GM18499 (cell line): Measurements from ENCODE around the gene GALNT9.
"Not testable (repeated sequence)": the region's sequence is repeated elsewhere in the genome, so short reads cannot be mapped to it uniquely, and the experiment has no call there.

Experiments used
- ATAC-seq: cut with Tn5 transposase; IDR thresholded peaks from one replicate; pipeline ENCODE4 v1.9.1; 2021; ENCODE audit warnings: moderate number of reproducible peaks; ENCODE audit not compliant: insufficient read depth, unreplicated experiment

GALNT9 gene

DNA sequence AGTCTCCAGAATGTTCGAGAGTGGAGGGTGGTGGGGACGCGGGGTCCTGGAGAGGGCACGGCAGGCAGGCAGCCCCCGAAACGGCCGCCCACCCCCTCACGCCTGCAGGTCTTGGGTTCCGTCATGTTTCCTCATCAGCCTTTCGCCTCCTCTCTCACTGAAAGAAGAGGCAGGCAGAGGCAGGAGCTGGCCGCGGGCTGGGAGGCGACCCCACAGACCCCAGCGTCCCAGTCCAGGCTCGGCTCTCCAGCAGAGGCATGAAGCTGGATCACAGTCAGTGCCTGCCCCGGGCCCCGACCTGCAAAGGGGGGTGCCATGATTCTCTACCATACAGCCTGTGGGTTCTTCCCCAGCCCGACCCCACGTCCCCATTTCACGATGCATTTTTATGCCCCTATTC, 13.4 kb downstream of the GALNT9 start:
- no peak for ATAC-seq

DNA sequence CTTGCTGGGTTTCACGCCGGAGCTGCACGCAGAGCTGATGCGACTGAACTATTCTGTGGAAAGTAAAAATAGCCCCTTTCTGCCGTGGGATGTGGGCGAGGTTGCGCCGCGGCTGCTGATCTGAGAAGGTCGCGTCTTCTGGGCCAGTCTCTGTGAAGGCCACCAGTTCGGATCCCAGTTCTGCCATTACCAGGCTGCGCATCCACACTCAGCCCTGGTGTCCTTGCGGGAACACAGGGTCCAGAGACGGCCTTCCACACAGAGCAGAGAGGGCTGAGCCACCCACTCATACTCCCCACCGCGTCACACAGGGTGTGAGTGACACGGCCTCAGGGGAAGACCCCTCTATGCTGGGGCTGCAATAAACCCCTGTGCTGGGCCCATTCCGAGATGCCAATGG, 13.9 kb downstream of the GALNT9 start:
- ATAC-seq: no peak

DNA sequence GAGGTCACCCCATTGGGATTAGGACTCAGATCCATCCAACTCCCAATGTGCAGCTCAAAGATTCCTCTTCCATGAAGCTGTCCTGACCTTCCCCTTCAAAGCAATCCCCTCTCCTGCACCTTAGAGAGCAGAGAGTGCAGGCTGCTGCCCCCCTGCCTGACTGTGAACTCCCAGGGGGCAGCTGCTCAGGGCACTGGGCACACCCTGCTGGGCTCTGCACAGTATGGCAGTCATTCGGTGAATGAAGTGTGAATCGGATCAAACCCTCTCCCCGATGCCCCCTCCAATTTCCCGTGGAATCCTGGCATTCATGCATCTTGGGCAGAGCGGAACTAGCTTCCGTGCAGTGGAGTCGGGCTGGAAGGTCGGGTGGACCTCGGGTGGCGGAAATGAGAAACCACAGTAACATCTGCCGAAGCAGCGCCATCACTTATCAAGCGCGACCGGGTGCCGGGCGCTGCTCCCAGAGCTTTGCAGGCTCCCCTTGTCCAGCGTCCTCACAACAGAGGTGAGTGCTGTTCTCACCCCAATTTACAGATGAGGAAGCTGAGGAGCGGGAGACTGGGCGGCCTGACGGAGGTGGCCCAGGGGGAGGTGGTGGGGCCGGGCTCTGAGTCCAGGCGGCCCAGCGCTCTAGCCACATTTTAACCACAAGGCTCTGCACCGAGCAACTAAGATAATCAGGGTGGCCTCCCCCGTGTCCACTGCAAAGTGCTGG, 14.7 kb downstream of the GALNT9 start:
- no peak for ATAC-seq

DNA sequence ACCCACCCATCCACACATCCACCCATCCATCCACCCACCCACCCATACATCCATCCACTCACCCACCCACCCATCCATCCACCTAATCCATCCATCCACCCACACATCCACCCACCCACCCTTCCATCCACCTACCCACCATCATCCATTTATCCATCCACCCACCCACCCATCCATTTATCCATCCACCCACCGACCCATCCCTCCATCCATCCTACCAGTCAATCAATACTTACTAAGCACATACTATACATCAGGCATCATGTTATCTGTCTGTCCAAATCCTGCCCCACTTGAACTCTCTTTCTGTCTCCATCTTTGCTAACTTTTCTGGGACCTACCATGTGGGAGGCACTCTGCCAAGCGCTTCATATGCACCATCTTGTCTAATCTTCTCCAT, 15.4 kb downstream of the GALNT9 start:
- ATAC-seq: no peak

DNA sequence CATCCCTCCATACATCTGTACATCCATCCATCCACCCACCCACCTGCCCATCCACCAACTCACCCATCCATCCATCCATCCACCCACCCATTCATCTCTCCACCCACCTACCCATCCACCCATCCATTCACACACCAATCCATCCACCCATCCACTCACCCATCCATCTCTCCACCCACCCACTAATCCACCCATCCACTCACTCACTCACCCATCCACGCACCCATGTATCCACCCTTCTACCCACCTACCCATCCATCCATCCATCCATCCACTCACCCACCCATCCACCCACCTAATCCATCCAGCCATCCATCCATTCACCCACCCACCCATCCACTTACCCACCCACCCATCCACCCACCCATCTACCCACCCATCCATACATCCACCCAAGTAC, 16.2 kb downstream of the GALNT9 start:
- no peak for ATAC-seq

DNA sequence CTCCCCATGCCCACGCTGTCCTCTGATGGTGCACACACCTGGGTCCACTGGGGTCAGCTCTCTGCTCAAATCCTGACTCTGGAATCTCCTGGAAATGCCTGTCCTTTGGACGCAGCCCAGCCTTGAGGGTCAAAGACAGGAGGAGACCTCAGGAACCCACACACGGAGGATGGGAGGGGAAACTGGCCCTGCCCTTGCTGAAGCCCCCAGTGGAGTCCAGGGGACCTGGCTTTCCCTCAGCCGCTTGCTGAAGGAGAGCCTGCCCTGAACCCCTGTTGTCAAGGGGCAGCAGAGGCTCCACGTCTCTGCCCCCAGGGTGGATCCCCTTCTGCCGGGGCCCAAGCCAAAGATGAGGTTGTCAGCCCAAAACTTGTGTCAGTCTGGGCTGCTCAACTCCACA, 16.9 kb downstream of the GALNT9 start:
- no peak for ATAC-seq

DNA sequence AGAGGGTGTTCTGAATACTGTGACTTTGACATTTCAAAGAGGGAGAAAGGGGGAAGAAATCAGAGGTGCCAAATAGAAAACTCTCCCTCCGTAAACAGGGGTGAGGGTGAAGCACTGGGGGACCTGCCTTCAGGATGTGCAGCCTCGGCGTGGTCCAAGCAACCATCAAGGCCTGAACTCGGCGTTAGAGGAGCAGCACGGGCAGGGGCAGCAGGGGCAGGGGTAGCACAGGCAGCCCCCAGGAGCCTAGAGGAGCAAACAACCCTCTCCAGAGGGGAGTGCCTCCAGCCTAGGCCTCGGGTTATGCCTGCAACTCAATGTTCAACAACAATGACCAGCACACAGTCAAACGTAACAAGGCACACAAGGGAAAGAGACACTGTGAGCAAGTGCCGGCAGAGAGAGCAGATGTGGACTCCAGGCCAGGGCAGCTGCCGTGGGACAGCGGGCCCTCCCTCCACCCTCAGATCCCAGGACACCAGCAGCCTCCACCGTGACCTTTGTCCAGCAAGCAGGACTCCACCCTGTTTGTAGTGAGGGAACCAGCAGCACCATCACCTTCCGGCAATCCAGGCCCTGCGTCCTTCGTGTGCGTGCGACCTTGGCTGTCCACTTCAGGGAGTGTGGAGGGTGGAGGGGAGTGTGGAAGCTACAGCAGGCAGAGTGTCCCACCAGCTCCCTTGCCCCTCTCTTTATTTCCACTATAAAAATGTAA, 18.0 kb downstream of the GALNT9 start:
- ATAC-seq: no peak

DNA sequence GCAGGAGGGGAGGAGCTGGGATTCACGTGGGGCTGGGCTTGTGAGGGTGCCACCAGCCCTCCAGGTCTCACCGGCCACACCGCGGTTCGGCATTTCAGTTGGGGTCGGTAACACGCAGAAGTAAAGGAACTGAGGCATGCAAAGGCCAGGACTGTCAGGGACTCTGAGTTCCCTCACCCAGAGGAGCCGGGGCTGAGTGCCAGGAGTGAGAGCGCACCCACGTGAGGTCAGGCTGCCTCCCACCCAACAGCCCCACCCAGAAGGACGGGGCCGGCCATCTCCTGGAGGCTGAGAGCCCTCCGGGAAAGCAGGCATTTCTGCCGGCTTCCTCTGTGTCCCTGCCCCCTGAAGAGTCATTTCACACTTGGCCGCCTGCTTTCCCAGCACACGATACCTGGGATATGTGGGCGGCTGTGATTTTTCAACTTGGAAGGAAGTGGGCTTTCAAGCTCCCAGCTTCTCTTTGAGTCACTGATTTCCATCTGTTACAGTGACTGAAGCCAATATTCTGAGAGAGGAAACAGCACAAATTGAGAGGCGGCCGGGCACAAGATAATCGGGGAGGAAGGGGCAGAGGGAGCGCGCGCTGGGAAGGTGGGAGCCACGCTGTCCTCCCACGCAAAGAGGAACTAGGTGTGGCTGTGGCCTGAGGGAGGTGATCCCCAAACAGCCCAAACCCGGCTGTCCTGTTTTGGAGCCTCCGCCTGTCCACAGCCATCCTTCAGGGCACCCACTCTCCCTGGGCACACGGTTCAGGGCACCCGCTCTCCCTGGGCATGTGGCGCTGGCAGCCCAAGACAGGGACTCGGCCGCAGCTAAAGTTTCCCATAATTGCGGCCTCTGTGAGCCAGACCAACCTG, 19.0 kb downstream of the GALNT9 start:
- no peak for ATAC-seq

DNA sequence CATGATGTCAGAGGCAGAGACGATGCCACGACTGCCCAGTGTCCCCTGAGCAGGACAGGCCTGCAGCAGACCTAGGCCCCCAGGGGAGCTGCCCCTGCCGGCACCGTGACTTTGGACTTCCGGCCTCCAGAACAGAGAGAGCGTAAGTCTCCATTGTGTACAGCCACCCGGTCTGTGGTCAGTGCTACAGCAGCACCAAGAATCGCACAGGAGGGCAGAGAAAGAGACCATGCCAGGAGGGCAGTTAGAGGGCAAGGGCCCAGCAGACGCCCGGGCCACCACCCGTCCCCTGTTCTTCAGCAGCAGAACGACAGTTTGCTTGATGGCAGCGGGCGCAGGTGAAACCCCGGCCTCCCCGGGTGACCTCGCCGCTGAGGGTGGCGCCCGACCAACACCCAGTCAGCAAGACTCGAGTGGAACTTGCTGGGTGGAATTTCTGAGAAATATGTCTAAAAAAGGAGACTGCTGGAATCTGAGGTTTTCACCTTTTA, 19.7 kb downstream of the GALNT9 start:
- no peak for ATAC-seq

DNA sequence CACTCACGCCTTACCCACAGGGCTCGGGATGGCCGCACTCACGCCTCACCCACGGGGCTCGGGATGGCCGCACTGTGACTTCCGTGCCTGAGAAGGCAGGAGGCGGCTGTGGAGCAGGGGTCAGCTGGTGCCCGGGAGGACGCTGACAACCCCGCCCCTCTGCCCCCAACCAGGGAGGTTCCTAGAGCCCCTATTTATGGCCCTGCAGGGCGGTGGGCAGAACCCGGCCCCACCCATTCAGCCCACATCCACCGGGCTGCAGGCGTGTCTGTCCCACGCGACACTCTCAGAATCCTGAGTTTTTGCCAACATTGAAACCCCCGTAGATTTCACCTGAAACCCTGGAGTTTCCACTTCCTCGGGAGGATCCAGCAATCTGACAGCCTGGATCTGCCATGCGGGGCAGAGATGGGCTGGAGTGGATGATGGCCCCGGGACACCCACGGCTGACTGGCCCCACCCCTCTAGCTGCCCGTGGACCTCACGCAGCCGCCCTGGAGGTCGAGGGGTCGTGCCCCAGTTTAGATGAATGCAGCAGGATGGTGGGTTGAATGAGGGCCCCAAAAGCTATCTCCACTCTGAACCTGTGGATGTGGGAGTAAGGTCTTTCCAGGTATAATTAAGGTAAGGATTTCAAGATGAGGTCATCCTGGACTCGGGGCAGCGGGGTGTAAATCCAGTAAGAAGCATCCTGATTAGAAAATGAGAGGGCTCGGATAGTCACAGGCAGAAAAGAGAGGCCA, 20.4 kb downstream of the GALNT9 start:
- no peak for ATAC-seq

DNA sequence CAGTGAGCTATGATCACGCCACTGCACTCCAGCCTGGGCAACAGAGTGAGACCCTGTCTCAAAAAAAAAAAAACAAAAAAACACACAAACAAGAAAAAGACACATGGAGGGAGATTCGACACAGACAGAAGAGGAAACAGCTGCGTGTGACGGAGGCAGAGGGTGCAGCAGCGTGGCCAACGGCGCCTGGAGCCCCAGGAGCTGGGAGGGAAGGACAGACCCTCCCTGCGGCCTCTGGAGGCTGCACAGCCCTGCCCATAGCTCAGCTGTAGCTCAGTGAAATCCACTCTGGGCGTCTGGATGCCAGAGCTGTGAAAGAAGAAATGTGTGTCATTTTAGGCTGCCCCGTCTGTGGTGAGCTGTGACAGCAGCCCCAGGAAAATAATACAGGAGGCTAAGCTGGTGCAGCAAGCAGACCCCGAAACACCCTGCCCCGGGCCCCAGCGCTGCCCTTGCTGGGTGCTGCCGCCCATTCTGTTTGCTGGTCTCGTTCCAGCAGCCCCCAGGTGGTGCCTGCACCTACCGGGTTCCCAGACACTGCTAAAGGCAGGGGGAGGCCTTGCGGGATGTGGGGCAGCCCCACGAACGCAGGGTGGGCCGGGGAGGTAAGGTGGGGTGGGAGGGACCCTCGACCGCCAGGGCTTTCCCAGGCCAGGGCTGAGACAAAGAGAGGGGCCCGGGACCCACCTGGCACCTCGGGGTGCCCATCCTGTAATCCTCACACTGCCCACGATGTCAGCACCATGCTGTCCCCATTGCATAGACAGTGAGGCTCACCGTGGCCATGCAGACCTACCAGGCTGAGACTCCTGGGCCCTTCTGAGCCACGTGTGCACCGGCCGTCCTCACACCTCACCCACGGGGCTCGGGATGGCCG, 21.2 kb downstream of the GALNT9 start:
- no peak for ATAC-seq

DNA sequence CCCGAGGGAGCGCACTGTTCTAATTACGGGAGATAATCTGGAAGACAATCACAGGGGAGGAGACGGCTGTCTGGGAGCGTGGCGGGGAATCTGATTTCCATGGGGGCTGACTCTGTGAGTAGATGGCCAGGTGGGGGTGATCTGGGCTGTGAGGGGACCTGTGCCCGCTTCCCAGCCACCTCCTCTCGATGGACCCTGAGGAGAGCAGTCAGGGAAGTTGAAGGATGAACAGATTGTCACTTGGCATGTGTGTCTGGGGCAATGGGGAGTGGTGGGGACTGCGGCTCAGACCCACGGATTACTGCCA, 22.6 kb downstream of the GALNT9 start:
- no peak for ATAC-seq

DNA sequence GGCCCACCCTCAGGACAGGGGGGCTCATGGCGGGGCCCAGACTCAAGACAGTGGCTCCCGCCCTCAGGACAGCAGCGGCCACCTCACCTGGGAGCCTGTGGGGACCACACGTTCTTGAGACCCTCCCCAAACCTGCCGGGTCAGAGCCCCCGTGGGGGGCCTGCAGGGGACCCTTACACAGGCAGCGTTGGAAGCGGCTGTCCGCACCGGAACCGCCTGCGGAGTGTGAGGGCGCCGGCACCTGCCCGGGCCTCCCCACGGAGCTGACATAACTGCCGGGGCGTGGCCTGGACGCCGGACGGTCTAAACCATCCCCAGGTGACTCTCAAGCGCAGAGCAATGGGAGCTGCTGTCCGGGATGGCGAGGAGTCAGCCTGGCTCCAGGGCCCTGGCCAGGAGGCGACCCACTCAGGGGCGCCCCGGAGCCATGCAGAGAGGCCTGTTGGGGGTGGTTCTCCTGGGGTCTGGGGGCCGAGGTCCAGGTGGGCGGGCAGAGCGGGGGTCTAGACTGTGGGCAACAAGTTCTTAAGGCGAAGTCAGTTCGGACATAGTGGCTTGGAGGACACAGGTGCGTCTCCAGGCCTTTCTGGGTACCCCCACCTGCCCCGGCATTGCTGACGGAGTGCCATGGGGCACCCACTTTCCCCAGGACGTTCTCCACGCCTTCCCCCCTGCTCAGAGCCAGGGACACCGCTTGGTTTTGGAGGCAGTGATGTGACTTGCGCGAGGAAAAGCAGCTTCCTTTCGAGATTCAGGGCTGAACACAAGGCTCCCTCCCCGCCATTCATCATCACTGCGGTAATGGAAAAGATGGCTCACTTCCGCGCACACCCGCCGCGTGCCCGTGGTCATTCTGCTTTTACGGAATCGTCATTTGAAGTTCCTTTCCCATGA, 23.2 kb downstream of the GALNT9 start:
- no peak for ATAC-seq

DNA sequence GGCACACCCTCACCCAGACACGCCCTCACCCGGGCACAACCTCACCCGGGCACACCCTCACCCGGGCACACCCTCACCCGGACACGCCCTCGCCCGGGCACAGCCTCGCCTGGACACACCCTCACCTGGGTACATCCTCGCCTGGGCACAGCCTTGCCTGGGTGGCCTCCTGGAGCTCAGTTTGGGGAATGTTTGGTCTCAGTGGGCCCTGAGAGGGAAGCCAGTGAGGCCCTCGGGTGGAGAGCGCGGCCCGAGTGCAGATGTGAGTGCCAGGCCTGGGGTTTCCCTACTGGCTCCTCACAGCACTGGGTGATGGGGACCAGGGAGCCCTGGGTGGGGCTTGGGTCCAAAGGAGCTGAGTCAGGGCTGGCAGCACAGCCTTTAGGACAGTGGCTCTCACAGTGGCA, 23.8 kb downstream of the GALNT9 start:
- ATAC-seq: no peak

DNA sequence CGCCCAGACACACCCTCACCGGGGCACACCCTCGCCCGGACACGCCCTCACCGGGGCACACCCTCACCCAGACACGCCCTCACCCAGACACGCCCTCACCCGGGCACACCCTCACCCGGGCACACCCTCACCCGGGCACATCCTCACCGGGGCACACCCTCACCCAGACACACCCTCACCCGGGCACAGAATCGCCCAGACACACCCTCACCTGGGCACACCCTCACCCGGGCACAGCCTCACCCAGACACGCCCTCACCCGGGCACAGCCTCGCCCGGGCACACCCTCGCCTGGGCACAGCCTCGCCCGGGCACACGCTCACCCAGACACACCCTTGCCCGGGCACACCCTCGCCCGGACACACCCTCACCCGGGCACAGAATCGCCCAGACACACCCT, 24.5 kb downstream of the GALNT9 start:
- not testable (repeated sequence) for ATAC-seq

DNA sequence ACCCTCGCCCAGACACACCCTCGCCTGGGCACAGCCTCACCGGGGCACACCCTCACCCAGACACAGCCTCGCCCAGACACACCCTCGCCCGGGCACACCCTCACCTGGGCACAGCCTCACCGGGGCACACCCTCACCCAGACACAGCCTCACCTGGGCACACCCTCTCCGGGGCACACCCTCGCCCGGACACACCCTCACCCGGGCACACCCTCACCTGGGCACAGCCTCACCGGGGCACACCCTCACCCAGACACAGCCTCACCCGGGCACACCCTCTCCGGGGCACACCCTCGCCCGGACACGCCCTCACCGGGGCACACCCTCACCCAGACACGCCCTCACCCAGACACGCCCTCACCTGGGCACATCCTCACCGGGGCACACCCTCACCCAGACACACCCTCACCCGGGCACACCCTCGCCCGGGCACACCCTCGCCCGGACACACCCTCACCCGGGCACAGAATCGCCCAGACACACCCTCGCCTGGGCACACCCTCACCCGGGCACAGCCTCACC, 25.5 kb downstream of the GALNT9 start:
- not testable (repeated sequence) for ATAC-seq

DNA sequence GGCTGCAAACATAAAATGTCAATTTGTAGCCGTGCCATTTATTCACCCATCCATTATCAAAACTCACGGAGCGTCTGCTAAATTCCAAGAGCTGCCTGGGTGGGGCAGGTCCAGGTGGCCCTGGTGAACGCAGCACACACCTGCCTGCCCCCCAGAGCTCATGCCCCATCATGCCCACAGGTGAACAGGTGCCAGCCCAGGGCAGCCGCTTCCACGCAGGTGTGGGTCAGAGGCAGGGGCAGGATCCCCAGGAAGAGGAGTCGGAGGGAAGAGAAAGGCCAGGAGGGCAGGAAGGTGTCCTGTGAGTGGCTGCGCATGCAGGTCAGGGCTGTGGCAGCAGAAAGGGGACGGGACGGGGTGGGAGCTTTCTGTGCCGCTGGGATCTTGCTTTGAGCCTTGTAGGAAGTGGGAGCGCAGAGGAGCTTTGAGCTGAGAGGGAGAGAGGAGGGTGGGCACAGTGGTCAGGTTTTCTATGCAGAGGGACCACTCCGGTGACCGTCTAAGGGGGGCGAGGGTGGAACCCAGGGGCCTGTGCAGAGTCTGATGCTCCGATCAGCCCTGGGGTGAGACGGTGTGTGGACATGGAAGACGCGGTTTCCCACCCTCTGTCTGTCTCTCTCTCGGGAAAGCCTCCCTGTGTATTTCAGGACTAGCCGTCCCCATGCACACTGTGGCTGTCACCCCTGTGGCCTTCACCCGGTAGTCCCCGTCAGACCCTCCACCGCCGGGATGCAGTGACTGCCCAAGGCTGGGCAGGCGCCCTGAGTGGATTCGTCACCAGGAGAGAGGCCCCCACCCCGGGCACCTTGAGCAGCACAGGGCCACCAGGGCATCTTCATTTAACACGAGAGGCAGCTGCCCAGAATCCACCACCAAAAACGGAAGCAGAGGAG, 26.7 kb downstream of the GALNT9 start:
- no peak for ATAC-seq
